H9 (cell line): ENCODE data around the gene ST6GALNAC6. TPM values are rescaled to one million over a fixed set of nuclear protein-coding genes. Genes with fewer than 3 reads are reported as not detected.

Source experiments
- DNase-seq: peaks from one replicate; pipeline ENCODE4 v3.0.0-alpha.2; 2017
- H2AFZ ChIP-seq: one replicate; pipeline ENCODE4 v1.6.1; 2013; ENCODE audit warnings: mild to moderate bottlenecking, low read length, control low read depth, moderate library complexity
- H2AK5ac ChIP-seq: 2 replicates; pipeline ENCODE4 v1.6.1; 2013; ENCODE audit warnings: low read length, control low read depth, mixed read lengths; ENCODE audit not compliant: insufficient read length
- H2BK120ac ChIP-seq: one replicate; pipeline ENCODE4 v1.6.1; 2013; ENCODE audit warnings: low read depth, mild to moderate bottlenecking, low read length, control low read depth, inconsistent platforms; ENCODE audit not compliant: poor library complexity, severe bottlenecking
- H2BK12ac ChIP-seq: 2 replicates; pipeline ENCODE4 v1.6.1; 2013; ENCODE audit warnings: low read length, control low read depth, mixed read lengths, low read depth; ENCODE audit not compliant: insufficient read length
- H2BK15ac ChIP-seq: 2 replicates; pipeline ENCODE4 v1.6.1; 2013; ENCODE audit warnings: low read depth, low read length, control low read depth
- H2BK20ac ChIP-seq: one replicate; pipeline ENCODE4 v1.6.1; 2013; ENCODE audit warnings: low read depth, mild to moderate bottlenecking, low read length, control low read depth, inconsistent platforms; ENCODE audit not compliant: poor library complexity, severe bottlenecking
- H2BK5ac ChIP-seq: 2 replicates; pipeline ENCODE4 v1.6.1; 2013; ENCODE audit warnings: low read length, control low read depth, mixed read lengths; ENCODE audit not compliant: insufficient read length
- H3K14ac ChIP-seq: 2 replicates; pipeline ENCODE4 v1.6.1; 2013; ENCODE audit warnings: low read length, control low read depth; ENCODE audit not compliant: insufficient read depth
- H3K18ac ChIP-seq: 2 replicates; pipeline ENCODE4 v1.6.1; 2013; ENCODE audit warnings: low read depth, mild to moderate bottlenecking, mixed read lengths, low read length, control low read depth; ENCODE audit not compliant: insufficient read length
- H3K23ac ChIP-seq: 2 replicates; pipeline ENCODE4 v1.6.1; 2013; ENCODE audit warnings: low read length, control low read depth, mixed read lengths, low read depth; ENCODE audit not compliant: insufficient read length
- H3K23me2 ChIP-seq: 2 replicates; pipeline ENCODE4 v1.6.1; 2013; ENCODE audit warnings: low read depth, mild to moderate bottlenecking, mixed read lengths, low read length, control low read depth; ENCODE audit not compliant: insufficient read length, poor library complexity, severe bottlenecking
- H3K27ac ChIP-seq: 2 replicates; pipeline ENCODE4 v1.5.1; 2013; ENCODE audit warnings: low read length, control low read depth, mixed read lengths, low read depth; ENCODE audit not compliant: insufficient read length
- H3K27me3 ChIP-seq: 2 replicates; pipeline ENCODE4 v1.6.1; 2013; ENCODE audit warnings: low read length, control low read depth, inconsistent platforms; ENCODE audit not compliant: insufficient read depth
- H3K4ac ChIP-seq: 2 replicates; pipeline ENCODE4 v1.6.1; 2013; ENCODE audit warnings: low read depth, mild to moderate bottlenecking, control low read depth, inconsistent platforms, low read length, moderate library complexity
- H3K4me1 ChIP-seq: 2 replicates; pipeline ENCODE4 v1.6.1; 2013; ENCODE audit warnings: low read length, control low read depth, inconsistent platforms; ENCODE audit not compliant: insufficient read depth
- H3K4me2 ChIP-seq: 2 replicates; pipeline ENCODE4 v1.6.1; 2013; ENCODE audit warnings: low read length, control low read depth, mixed read lengths; ENCODE audit not compliant: insufficient read length, insufficient read depth
- H3K56ac ChIP-seq: 2 replicates; pipeline ENCODE4 v1.6.1; 2013; ENCODE audit warnings: low read depth, mild to moderate bottlenecking, mixed read lengths, low read length, control low read depth; ENCODE audit not compliant: insufficient read length
- H3K79me1 ChIP-seq: 2 replicates; pipeline ENCODE4 v1.6.1; 2013; ENCODE audit warnings: low read depth, mild to moderate bottlenecking, moderate library complexity, low read length, control low read depth, inconsistent platforms; ENCODE audit not compliant: insufficient read depth, poor library complexity, severe bottlenecking
- H3K79me2 ChIP-seq: 2 replicates; pipeline ENCODE4 v1.6.1; 2013; ENCODE audit warnings: low read length, control low read depth, inconsistent platforms; ENCODE audit not compliant: insufficient read depth
- H3K9ac ChIP-seq: 2 replicates; pipeline ENCODE4 v1.6.1; 2013; ENCODE audit warnings: low read length, control low read depth, mixed read lengths; ENCODE audit not compliant: insufficient read length; ENCODE audit errors: extremely low read depth
- H3K9me3 ChIP-seq: one replicate; pipeline ENCODE4 v1.6.1; 2013; ENCODE audit warnings: low read depth, low read length, inconsistent platforms; ENCODE audit not compliant: control insufficient read depth
- H3T11ph ChIP-seq: one replicate; pipeline ENCODE4 v1.6.1; 2013; ENCODE audit warnings: mild to moderate bottlenecking, low read length, control low read depth, inconsistent platforms
- H4K20me1 ChIP-seq: one replicate; pipeline ENCODE4 v1.6.1; 2013; ENCODE audit not compliant: control insufficient read depth, insufficient read length, insufficient read depth
- H4K5ac ChIP-seq: 2 replicates; pipeline ENCODE4 v1.6.1; 2013; ENCODE audit warnings: low read depth, mild to moderate bottlenecking, mixed read lengths, low read length, control low read depth; ENCODE audit not compliant: insufficient read length
- H4K8ac ChIP-seq: replicated peaks from 2 replicates; pipeline ENCODE4 v1.6.1; 2013; ENCODE audit warnings: low read length, control low read depth, mixed read lengths, low read depth; ENCODE audit not compliant: insufficient read length
- H4K91ac ChIP-seq: 2 replicates; pipeline ENCODE4 v1.6.1; 2013; ENCODE audit warnings: low read depth, mild to moderate bottlenecking, moderate library complexity, mixed read lengths, low read length, control low read depth; ENCODE audit not compliant: insufficient read length
- H3K27ac Mint-ChIP-seq, 3 experiments: 2 replicates in 2 of 3; 3 replicates in 1 of 3; pipeline ENCODE4 v1.8.0; 2020 to 2021; ENCODE audit warnings: mixed read lengths in 3 of 3, mild to moderate bottlenecking in 1 of 3, moderate library complexity in 1 of 3
- H3K27me3 Mint-ChIP-seq: 2 replicates; pipeline ENCODE4 v1.8.0; 2021; ENCODE audit warnings: low read depth, mild to moderate bottlenecking, moderate library complexity, mixed read lengths
- H3K36me3 Mint-ChIP-seq, 3 experiments: 2 replicates in 2 of 3; 3 replicates in 1 of 3; pipeline ENCODE4 v1.8.0; 2020 to 2021; ENCODE audit warnings: low read depth in 3 of 3, mixed read lengths in 3 of 3; ENCODE audit not compliant: insufficient read depth in 1 of 3
- H3K4me1 Mint-ChIP-seq, 2 experiments: 2 replicates each; pipeline ENCODE4 v1.8.0; 2020; ENCODE audit warnings: mixed read lengths in 2 of 2
- H3K4me3 Mint-ChIP-seq, 2 experiments: 2 replicates in 1 of 2; 3 replicates in 1 of 2; pipeline ENCODE4 v1.8.0; 2020 to 2021; ENCODE audit warnings: mild to moderate bottlenecking in 2 of 2, mixed read lengths in 2 of 2, moderate library complexity in 1 of 2
- H3K9me3 Mint-ChIP-seq, 2 experiments: 2 replicates in 1 of 2; 3 replicates in 1 of 2; pipeline ENCODE4 v1.8.0; 2020; ENCODE audit warnings: mild to moderate bottlenecking in 2 of 2, mixed read lengths in 2 of 2, moderate library complexity in 1 of 2
- WGBS: extraction: QIAGEN DNeasy Blood & Tissue Kit; methylation state at CpG from one replicate; pipeline ENCODE4 v1.1.7; 2013; ENCODE audit warnings: missing lambda C conversion rate, low lambda C conversion rate, mixed read lengths; ENCODE audit not compliant: insufficient read length; ENCODE audit errors: extremely low coverage; 5-methylcytosine and 5-hydroxymethylcytosine counted together
- total RNA-seq: library from RNA; stranded (reverse); gene quantifications from 2 replicates; pipeline ENCODE4 v1.2.1, GENCODE V29; 2021
- TF ChIP-seq, protein P1 (sequence below): fragments of 200-600 bp; sonication (generic); conservative IDR thresholded peaks from 3 replicates; pipeline ENCODE4 v1.8.0; 2021; ENCODE audit warnings: antibody characterized with exemption, mild to moderate bottlenecking

The ST6GALNAC6 gene
- total RNA-seq, 1 experiment from 2014 or later: 29.8 TPM

DNA sequence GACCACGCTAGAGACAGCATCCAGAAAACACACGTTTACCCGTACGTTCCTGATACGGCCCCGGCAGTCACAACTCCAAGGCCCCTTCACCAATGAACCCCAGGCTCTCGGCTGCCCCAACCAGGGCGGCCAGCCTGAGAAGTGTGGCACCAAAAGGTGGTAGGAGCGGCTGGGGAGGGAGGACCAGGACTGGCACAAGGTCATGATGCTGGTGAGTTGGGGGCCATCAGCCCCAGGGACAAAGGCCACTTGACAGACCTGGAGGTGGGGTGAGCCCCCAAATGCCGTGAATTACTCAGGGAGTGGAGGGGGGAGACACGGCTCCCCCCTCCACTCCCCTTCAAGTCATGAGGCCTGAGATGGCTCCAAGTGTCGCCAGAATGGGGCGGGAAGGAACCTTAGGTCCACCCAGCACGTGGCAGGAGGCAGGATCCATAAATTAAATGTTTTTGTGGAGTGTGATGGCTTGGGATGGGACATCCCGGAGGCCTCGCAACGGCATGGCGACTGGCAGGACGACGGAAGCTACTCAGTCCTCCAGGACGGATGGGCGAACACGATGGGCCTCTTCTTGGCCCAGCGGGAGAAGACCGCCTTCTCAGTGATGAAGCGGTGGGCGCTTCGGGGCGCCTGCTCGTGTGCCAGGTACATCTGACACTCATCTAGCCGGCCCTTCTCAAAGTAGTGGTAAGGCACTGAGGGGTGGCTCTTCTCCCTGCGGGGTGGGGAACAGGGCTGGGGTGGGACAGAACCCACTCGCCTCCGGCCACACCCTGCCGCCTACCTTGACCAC, 8.7 kb upstream of the ST6GALNAC6 start:
- Histone ChIP-seq H3K79me1 (no peaks in the 10 kb centered on the region), H3K4me2 (no peak overlapping the region), H2AFZ (no peak overlapping the region), H2BK20ac (no peak overlapping the region), H2BK120ac (no peak overlapping the region), H3K27ac (no peak overlapping the region), H4K91ac (no peak overlapping the region), H3K56ac (no peak overlapping the region), H3K27me3 (no peaks in the 10 kb centered on the region), H3K23ac (no peak overlapping the region), H3T11ph (no peak overlapping the region), H4K8ac (no peak overlapping the region), H2AK5ac (no peak overlapping the region), H4K5ac (no peak overlapping the region), H3K9ac (no peak overlapping the region), H2BK12ac (no peak overlapping the region), H3K23me2 (no peaks in the 10 kb centered on the region), H3K9me3 (no peaks in the 10 kb centered on the region), H3K18ac (no peak overlapping the region), H2BK15ac (no peak overlapping the region), H4K20me1 (no peaks in the 10 kb centered on the region), H3K4me1 (peaks cover 5% of the 10 kb centered on the region; the same call in 1 of the 2 replicates), H3K79me2 (no peaks in the 10 kb centered on the region), H2BK5ac (no peak overlapping the region), H3K4ac (no peak overlapping the region), H3K14ac (no peak overlapping the region; the same call in 1 of the 2 replicates)
- no peaks in the 10 kb centered on the region for H3K27me3 Mint-ChIP-seq
- H3K27ac Mint-ChIP-seq: no peak overlapping the region; a peak in 1 of 7 replicates
- DNase-seq: no peak
- TF ChIP-seq, protein P1, sequence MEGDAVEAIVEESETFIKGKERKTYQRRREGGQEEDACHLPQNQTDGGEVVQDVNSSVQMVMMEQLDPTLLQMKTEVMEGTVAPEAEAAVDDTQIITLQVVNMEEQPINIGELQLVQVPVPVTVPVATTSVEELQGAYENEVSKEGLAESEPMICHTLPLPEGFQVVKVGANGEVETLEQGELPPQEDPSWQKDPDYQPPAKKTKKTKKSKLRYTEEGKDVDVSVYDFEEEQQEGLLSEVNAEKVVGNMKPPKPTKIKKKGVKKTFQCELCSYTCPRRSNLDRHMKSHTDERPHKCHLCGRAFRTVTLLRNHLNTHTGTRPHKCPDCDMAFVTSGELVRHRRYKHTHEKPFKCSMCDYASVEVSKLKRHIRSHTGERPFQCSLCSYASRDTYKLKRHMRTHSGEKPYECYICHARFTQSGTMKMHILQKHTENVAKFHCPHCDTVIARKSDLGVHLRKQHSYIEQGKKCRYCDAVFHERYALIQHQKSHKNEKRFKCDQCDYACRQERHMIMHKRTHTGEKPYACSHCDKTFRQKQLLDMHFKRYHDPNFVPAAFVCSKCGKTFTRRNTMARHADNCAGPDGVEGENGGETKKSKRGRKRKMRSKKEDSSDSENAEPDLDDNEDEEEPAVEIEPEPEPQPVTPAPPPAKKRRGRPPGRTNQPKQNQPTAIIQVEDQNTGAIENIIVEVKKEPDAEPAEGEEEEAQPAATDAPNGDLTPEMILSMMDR: no peak
- H3K4me3 Mint-ChIP-seq: no peak overlapping the region
- H3K9me3 Mint-ChIP-seq: no peaks in the 10 kb centered on the region
- H3K4me1 Mint-ChIP-seq: peaks cover 17 to 27% of the 10 kb centered on the region in 2 experiments
- no CpG with 5 or more reads among the region's 35 CpGs for WGBS
- peaks cover 9 to 12% (median 9%) of the 10 kb centered on the region in 3 experiments; a peak in 6 of 7 replicates for H3K36me3 Mint-ChIP-seq
